ENCODE results near the gene FLNC. TPM values are rescaled to one million over a fixed set of nuclear protein-coding genes. Genes with fewer than 3 reads are reported as not detected.

FLNC gene
- total and polyA plus RNA-seq, 2 of the 13 experiments (the other 11 are each of a cell fraction or from before 2014, with no cell fraction given), result 0.02 TPM; not detected in 1

DNA sequence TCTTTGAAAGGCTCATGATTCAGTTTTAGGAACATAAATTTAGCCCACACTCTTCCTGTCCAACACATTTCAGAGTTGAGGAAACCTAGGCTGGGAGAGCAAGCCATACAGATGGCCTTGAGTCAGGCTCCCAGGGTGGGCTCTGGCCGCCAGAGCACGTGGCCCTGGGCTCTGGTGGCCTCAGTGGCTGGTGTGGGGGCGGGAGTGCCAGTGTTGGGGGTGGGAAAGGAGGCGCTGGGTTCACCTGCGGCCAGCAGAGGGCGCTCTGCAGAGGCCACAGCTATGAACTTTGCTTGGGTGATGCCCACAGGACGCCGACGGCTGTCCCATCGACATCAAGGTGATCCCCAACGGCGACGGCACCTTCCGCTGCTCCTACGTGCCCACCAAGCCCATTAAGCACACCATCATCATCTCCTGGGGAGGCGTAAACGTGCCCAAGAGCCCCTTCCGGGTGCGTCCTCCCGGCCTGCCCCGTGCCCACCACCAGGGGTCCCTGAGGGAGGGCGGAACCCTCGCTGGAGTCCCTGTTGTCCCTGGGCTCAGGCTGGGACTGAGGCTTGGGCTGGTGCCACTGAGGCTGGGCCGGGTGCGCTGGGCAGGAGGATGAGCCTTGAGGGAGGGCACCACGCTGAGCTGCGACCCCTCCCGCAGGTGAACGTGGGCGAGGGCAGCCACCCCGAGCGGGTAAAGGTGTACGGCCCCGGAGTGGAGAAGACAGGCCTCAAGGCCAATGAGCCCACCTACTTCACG is 11.9 kb downstream of the FLNC start (continued):
- TF ChIP-seq ZNF512B (CRISPR knock-in tag; IDR thresholded peaks at IDR 0.05; ENCODE audit: borderline replicate concordance) (no peak), ZSCAN25 (CRISPR knock-in tag; IDR thresholded peaks at IDR 0.05) (no peak), HOXA7 (CRISPR knock-in tag; IDR thresholded peaks at IDR 0.05) (no peak), TEAD3 (CRISPR knock-in tag; optimal IDR thresholded peaks at IDR 0.05; ENCODE audit: borderline replicate concordance) (peak; percentile 18), STAG1 (CRISPR knock-in tag; IDR thresholded peaks at IDR 0.05) (peak; percentile 43), SP140L (CRISPR knock-in tag; IDR thresholded peaks at IDR 0.05; ENCODE audit: borderline replicate concordance) (no peak), ATF7-NPFF (CRISPR knock-in tag; IDR thresholded peaks at IDR 0.05; ENCODE audit: low read depth) (no peak), ZNF549 (CRISPR knock-in tag; IDR thresholded peaks at IDR 0.05) (no peak), ZNF777 (CRISPR knock-in tag; IDR thresholded peaks at IDR 0.05) (peak; percentile 70; the same call in 1 of the 2 replicates), ZNF225 (CRISPR knock-in tag; IDR thresholded peaks at IDR 0.05) (no peak), RFXANK (CRISPR knock-in tag; IDR thresholded peaks at IDR 0.05) (no peak), HNRNPUL1 (IDR thresholded peaks at IDR 0.05; ENCODE audit: low read depth, low read length) (no peak), NFRKB (IDR thresholded peaks at IDR 0.05) (no peak), MTF1 (CRISPR knock-in tag; IDR thresholded peaks at IDR 0.05) (no peak), JARID2 (CRISPR knock-in tag; IDR thresholded peaks at IDR 0.05; ENCODE audit: insufficient replicate concordance) (no peak), ZBTB3 (CRISPR knock-in tag; IDR thresholded peaks at IDR 0.05; ENCODE audit: borderline replicate concordance, low read depth) (no peak)
- TF ChIP-seq, protein P1, sequence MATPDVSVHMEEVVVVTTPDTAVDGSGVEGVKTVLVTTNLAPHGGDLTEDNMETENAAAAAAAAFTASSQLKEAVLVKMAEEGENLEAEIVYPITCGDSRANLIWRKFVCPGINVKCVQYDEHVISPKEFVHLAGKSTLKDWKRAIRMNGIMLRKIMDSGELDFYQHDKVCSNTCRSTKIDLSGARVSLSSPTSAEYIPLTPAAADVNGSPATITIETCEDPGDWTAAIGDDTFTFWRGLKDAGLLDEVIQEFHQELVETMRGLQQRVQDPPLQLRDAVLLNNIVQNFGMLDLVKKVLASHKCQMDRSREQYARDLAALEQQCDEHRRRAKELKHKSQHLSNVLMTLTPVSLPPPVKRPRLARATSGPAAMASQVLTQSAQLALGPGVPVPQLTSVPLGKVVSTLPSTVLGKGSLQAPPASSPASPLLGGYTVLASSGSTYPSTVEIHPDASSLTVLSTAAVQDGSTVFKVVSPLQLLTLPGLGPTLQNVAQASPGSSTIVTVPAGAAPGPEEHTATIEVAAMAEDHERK (CRISPR knock-in tag; IDR thresholded peaks at IDR 0.05; ENCODE audit: low read depth), result no peak
- TF ChIP-seq, protein P2, sequence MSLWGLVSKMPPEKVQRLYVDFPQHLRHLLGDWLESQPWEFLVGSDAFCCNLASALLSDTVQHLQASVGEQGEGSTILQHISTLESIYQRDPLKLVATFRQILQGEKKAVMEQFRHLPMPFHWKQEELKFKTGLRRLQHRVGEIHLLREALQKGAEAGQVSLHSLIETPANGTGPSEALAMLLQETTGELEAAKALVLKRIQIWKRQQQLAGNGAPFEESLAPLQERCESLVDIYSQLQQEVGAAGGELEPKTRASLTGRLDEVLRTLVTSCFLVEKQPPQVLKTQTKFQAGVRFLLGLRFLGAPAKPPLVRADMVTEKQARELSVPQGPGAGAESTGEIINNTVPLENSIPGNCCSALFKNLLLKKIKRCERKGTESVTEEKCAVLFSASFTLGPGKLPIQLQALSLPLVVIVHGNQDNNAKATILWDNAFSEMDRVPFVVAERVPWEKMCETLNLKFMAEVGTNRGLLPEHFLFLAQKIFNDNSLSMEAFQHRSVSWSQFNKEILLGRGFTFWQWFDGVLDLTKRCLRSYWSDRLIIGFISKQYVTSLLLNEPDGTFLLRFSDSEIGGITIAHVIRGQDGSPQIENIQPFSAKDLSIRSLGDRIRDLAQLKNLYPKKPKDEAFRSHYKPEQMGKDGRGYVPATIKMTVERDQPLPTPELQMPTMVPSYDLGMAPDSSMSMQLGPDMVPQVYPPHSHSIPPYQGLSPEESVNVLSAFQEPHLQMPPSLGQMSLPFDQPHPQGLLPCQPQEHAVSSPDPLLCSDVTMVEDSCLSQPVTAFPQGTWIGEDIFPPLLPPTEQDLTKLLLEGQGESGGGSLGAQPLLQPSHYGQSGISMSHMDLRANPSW (CRISPR knock-in tag; IDR thresholded peaks at IDR 0.05; ENCODE audit: borderline replicate concordance), result no peak
- TF ChIP-seq, protein P3, sequence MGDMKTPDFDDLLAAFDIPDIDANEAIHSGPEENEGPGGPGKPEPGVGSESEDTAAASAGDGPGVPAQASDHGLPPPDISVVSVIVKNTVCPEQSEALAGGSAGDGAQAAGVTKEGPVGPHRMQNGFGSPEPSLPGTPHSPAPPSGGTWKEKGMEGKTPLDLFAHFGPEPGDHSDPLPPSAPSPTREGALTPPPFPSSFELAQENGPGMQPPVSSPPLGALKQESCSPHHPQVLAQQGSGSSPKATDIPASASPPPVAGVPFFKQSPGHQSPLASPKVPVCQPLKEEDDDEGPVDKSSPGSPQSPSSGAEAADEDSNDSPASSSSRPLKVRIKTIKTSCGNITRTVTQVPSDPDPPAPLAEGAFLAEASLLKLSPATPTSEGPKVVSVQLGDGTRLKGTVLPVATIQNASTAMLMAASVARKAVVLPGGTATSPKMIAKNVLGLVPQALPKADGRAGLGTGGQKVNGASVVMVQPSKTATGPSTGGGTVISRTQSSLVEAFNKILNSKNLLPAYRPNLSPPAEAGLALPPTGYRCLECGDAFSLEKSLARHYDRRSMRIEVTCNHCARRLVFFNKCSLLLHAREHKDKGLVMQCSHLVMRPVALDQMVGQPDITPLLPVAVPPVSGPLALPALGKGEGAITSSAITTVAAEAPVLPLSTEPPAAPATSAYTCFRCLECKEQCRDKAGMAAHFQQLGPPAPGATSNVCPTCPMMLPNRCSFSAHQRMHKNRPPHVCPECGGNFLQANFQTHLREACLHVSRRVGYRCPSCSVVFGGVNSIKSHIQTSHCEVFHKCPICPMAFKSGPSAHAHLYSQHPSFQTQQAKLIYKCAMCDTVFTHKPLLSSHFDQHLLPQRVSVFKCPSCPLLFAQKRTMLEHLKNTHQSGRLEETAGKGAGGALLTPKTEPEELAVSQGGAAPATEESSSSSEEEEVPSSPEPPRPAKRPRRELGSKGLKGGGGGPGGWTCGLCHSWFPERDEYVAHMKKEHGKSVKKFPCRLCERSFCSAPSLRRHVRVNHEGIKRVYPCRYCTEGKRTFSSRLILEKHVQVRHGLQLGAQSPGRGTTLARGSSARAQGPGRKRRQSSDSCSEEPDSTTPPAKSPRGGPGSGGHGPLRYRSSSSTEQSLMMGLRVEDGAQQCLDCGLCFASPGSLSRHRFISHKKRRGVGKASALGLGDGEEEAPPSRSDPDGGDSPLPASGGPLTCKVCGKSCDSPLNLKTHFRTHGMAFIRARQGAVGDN (CRISPR knock-in tag; IDR thresholded peaks at IDR 0.05), result peak; percentile 11; the same call in 1 of the 2 replicates
